ENCODE data around the gene ERRFI1.

The ERRFI1 gene

DNA sequence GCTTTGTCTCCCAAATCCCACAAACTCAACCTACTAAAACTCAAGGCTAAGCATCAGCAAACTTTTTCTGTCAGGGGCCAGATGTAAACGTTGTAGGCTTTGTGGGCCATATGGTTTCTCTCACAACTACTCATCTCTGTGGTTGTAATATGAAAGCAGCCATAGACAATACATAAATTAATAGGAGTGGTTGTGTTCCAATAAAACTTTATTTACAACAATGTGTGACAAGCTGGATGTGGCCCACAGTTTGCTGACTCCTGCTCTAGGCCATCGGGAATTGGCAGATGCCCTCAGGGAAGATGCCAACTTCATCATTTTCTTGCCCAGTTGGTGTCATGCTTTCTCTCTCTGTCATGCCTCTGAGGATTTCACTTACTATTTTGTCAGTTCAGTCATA is 17.5 kb upstream of the ERRFI1 start:
- DNase-seq = no peak

- no peak for DNase-seq
Measured at GRCh38 chr1:8042134-8042533, 16.0 kb upstream of the ERRFI1 start.

GRCh38 chr1:8040586-8040985 is 14.5 kb upstream of the ERRFI1 start:
- DNase-seq = no peak

DNA sequence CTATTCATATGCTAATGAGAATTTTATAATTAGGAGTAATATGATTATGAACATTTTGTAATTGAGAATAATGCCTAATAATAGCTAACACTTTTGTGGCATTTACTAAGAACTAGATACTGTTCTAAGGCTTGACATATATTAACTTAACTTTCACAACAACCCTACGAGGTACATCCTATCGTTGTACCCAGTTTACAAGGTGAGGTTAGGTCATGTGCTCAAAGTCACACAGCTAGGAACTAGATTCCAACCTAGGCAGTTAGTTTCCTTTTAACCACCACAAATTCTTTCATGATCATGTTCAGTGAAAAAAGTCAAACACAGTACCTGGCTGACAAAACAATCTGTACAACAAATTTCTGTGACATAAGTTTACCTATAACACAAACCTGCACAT is 13.0 kb upstream of the ERRFI1 start:
- no peak for DNase-seq

DNA sequence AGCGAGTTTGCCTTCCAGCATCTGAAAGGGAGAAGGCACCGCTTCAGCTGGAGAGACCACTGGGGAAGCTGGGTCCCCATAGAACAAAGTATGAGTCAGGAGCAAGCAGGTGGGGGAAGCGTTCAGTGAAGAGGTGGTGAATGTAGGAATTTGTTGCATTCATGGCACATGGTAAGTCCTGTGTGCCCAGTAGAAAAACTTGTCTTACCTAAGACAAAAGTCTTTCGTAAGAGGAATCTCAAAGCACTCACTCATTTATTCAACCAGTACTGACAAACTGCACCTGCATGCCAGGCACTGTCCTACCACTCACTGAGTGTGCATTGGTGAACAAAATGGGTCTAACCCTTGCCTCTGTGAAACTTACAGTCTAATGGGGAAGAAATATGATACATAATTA is 9.2 kb upstream of the ERRFI1 start:
- no peak for DNase-seq

- DNase-seq = no peak
Measured at GRCh38 chr1:8033322-8033721, 7.2 kb upstream of the ERRFI1 start.

GRCh38 chr1:8032366-8032910 is 6.3 kb upstream of the ERRFI1 start:
- DNase-seq = no peak

- no peak for DNase-seq
Measured at GRCh38 chr1:8031176-8031785, 5.2 kb upstream of the ERRFI1 start.

DNA sequence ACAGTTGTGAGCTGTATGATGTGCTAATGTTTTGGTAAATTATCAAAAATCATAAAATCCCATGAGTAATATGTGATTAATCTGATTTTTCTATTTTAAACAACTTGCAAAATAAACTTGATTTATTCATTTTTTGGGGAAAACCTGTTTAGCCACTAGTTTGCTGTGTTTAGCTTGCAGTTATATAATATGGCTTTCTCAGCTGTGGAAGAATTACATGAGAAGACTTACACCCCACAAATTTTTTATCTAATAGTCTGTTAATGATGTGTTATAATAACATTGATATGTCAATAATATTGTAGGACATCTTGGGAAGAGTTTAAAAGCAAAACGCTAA is 2.4 kb upstream of the ERRFI1 start:
- DNase-seq = no peak

DNA sequence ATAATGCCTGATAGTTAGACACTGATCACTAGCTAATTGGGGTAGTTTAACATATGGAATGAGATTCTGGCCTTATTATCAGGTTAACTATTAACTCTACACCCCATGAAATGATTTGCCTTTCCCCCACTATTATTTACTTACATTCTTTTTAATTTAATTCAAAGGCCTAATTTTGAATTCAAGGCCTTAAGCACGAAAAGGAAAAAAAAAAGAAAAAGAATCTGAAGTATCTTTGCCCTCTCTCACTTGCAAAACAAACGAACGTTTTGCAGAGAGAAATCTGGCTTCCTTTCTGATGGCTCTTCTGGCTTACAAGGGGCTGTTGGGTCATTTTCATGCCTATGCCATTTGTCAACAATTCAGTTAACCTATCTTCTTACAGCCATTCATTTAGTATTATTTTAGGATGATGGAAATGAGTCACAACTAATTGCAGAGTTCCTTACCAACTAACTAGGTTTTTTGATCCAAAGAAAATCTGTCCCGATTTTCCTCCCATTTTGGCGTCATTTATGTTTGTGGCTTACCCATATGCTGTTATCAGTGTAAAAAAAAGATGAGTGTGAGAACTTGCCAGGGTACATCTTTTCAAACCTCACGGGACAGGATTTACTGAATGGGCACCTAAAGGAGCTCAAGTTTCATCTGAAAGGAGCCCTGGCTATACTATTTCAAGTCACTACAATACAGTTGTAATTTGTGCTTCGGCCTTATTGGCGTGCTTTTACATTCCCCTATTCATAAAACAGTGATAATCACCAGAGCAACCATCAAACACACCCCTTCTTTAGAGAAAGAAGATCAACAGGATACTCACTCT is 1.9 kb upstream of the ERRFI1 start:
- no peak for DNase-seq

- DNase-seq = no peak
Measured at GRCh38 chr1:8026976-8027747, 1.1 kb upstream of the ERRFI1 start.

DNA sequence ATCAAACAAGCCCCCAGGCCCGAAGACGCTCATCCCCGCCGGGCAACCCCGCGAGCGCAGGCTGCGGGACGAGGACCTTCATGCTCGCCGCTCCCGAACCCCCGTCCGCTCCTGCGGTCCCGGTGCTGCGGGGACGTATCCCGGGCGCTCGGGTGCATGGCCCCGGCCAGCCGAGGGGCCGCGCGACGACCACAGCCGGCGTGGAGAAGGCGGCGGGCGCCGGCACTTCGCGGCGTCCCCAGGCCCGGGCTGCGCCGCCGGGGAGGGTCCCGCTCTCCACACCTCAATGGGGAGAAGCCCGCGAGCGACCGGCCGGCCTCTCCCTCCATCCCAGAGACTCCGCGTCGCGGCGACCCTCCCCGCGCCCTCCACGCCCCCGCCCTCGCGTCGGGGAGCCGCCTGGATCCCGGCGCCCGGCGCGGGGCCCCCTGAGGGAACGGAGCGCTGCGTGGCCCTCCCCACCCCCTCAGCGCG is 401 bp downstream of the ERRFI1 start:
- no peak for DNase-seq

GRCh38 chr1:8025061-8025670 is 943 bp downstream of the ERRFI1 start:
- no peak for DNase-seq

DNA sequence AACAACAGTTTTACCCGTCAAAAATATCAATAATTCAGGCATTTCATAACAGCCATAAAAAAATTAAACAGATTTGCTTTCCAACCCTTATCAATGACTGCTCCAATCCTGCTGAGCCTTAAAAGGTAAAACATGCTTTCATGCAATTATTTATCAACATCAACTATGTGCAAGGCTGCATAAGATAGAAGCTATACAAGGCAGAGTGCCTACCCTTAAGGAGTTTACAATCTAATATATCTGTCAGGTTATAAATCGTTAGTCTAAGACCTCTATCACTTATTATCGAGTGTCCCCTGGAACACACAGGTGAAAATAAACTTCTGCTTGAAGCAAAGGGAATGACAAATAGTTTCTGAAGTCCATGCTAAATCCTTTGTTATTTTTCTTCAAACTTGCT is 1.8 kb downstream of the ERRFI1 start:
- no peak for DNase-seq

- DNase-seq = no peak
Measured at GRCh38 chr1:8023995-8024313, 2.2 kb downstream of the ERRFI1 start.

GRCh38 chr1:8023287-8023994 is 2.7 kb downstream of the ERRFI1 start:
- DNase-seq = no peak

DNA sequence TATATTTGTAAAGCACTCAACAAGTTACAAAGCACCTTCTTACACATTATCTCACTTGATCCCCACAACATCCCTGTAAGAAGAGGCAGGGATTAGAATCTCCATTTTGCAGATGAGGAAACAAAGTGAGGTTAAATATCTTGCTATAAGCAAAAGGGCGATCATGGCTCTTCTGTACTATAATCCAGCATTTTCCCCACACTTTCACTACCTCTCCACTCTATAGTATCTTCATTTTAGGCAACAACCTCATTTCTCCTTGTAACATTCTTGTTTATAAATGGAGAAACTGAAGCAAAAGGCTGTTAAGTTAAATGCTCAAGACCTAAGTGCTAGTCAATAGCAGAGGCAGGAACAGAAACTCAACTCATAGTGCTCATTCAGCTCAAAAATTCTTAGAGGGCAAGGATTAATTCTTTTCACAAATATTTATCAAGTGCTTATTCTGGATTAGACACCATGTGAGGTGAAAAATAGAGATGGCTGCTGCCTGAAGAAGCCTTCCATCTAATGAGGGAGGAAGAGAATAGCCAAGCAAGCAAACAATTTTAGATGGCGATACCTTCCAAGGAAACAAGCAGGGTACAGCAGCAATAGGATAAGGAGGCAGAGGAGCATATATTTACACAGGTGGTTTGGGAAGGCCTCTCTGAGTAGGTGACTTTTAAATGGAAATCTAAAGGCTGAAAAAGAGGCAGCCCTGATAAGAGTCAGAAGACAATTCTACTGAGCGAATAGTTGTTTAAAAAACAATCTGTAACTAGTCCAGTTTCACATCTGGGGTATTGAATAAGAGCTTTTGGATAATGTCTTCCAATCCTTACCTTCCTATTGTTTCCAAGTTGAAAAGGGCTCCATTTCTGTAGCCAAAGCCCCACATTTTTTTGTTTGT is 3.5 kb downstream of the ERRFI1 start:
- no peak for DNase-seq

- DNase-seq = no peak
Measured at GRCh38 chr1:8021676-8022266, 4.3 kb downstream of the ERRFI1 start.

- DNase-seq = no peak
Measured at GRCh38 chr1:8020032-8020431, 6.1 kb downstream of the ERRFI1 start.

- DNase-seq = no peak
Measured at GRCh38 chr1:8019229-8019620, 6.9 kb downstream of the ERRFI1 start.
